AG09319 (cell line): ENCODE measurements around the gene OTOG.

ENCODE experiments used
- DNase-seq: peaks from one replicate; pipeline ENCODE4 v3.0.0-alpha.2; 2010; ENCODE audit warnings: low read depth; ENCODE audit errors: extremely low read depth
- CTCF ChIP-seq: IDR thresholded peaks from 2 replicates; pipeline ENCODE4 v1.5.1; 2011; ENCODE audit warnings: low read depth, mild to moderate bottlenecking, inconsistent platforms, low read length, moderate library complexity

The OTOG gene

GRCh38 chr11:17607591-17608570 is 60.8 kb downstream of the OTOG start:
- no peak for DNase-seq
- TF ChIP-seq CTCF: no peak

GRCh38 chr11:17608821-17609220 is 61.8 kb downstream of the OTOG start:
- no peak for TF ChIP-seq CTCF
- DNase-seq: no peak

GRCh38 chr11:17609291-17610084 is 62.4 kb downstream of the OTOG start:
- TF ChIP-seq CTCF: no peak
- DNase-seq: no peak

GRCh38 chr11:17610085-17610894 is 63.2 kb downstream of the OTOG start:
- TF ChIP-seq CTCF: no peak

GRCh38 chr11:17611049-17611448 is 64.0 kb downstream of the OTOG start:
- no peak for TF ChIP-seq CTCF
- no peak for DNase-seq

More at GRCh38 chr11:17610085-17610894, 63.2 kb downstream of the OTOG start:
- DNase-seq: no peak

- no peak for TF ChIP-seq CTCF
- DNase-seq: no peak
These were observed 64.6 kb downstream of the OTOG start for GRCh38 chr11:17611503-17612220.
